KOPT-K1 (cell line): ENCODE measurements around the gene WASL.

Source experiments
- H3K27ac ChIP-seq: fragments of 200-600 bp; sonication (generic); 2 replicates; pipeline ENCODE4 v1.5.1; 2016; ENCODE audit warnings: antibody characterized with exemption, mild to moderate bottlenecking, low read depth, low read length; ENCODE audit not compliant: poor library complexity, severe bottlenecking
- H3K36me3 ChIP-seq: fragments of 200-600 bp; sonication (generic); 2 replicates; pipeline ENCODE4 v1.5.1; 2017; ENCODE audit warnings: antibody characterized with exemption, mild to moderate bottlenecking, low read length, moderate library complexity; ENCODE audit not compliant: insufficient read depth
- H3K9me3 ChIP-seq: fragments of 200-600 bp; sonication (generic); 2 replicates; pipeline ENCODE4 v1.5.1; 2017; ENCODE audit warnings: antibody characterized with exemption, low read length, mild to moderate bottlenecking; ENCODE audit not compliant: insufficient read depth, poor library complexity, severe bottlenecking

The WASL gene

GRCh38 chr7:123656544-123657303 is 92.1 kb downstream of the WASL start:
- Histone ChIP-seq H3K36me3 (no peaks in the 10 kb centered on the region), H3K27ac (no peak overlapping the region), H3K9me3 (no peaks in the 10 kb centered on the region)

GRCh38 chr7:123655614-123656013 is 93.2 kb downstream of the WASL start, which contains the start of gene LMOD2:
TSS of gene LMOD2 (plus strand) at chr7:123655866. CDS start at chr7:123655964, 98 bp downstream.
- Histone ChIP-seq H3K36me3 (no peaks in the 10 kb centered on the region), H3K9me3 (no peaks in the 10 kb centered on the region), H3K27ac (no peak within 1 kb of the TSS)

- Histone ChIP-seq H3K9me3 (no peaks in the 10 kb centered on the region), H3K36me3 (no peaks in the 10 kb centered on the region), H3K27ac (no peak overlapping the region)
Measured at GRCh38 chr7:123653162-123653561, 95.6 kb downstream of the WASL start.

GRCh38 chr7:123652406-123652805 is 96.4 kb downstream of the WASL start:
- Histone ChIP-seq H3K27ac (no peak overlapping the region), H3K9me3 (no peaks in the 10 kb centered on the region), H3K36me3 (no peaks in the 10 kb centered on the region)

- no peak overlapping the region for H3K27ac ChIP-seq
Measured at GRCh38 chr7:123650595-123650994, 98.2 kb downstream of the WASL start.

GRCh38 chr7:123649964-123650363 is 98.8 kb downstream of the WASL start:
- Histone ChIP-seq H3K36me3 (no peaks in the 10 kb centered on the region), H3K27ac (no peak overlapping the region), H3K9me3 (no peaks in the 10 kb centered on the region)

More at GRCh38 chr7:123650595-123650994, 98.2 kb downstream of the WASL start:
- Histone ChIP-seq H3K9me3 (no peaks in the 10 kb centered on the region), H3K36me3 (no peaks in the 10 kb centered on the region)

GRCh38 chr7:123647106-123647730 is 101.6 kb downstream of the WASL start:
- Histone ChIP-seq H3K27ac (no peak overlapping the region), H3K9me3 (no peaks in the 10 kb centered on the region), H3K36me3 (no peaks in the 10 kb centered on the region)

- no peak overlapping the region for H3K27ac ChIP-seq
- H3K9me3 ChIP-seq = no peaks in the 10 kb centered on the region
- H3K36me3 ChIP-seq = no peaks in the 10 kb centered on the region
Measured at GRCh38 chr7:123645516-123645915, 103.3 kb downstream of the WASL start.

- no peaks in the 10 kb centered on the region for H3K36me3 ChIP-seq
- H3K9me3 ChIP-seq = no peaks in the 10 kb centered on the region
- no peak overlapping the region for H3K27ac ChIP-seq
Measured at GRCh38 chr7:123643495-123644441, 105.0 kb downstream of the WASL start.

GRCh38 chr7:123641901-123642300 is 106.9 kb downstream of the WASL start:
- no peaks in the 10 kb centered on the region for H3K36me3 ChIP-seq
- H3K27ac ChIP-seq = no peak overlapping the region
- no peaks in the 10 kb centered on the region for H3K9me3 ChIP-seq

- no peaks in the 10 kb centered on the region for H3K36me3 ChIP-seq
- H3K27ac ChIP-seq = no peak overlapping the region
- H3K9me3 ChIP-seq = no peaks in the 10 kb centered on the region
Measured at GRCh38 chr7:123640583-123640982, 108.2 kb downstream of the WASL start.

GRCh38 chr7:123639631-123640030 is 109.2 kb downstream of the WASL start:
- no peaks in the 10 kb centered on the region for H3K36me3 ChIP-seq
- no peaks in the 10 kb centered on the region for H3K9me3 ChIP-seq
- H3K27ac ChIP-seq = no peak overlapping the region

- no peaks in the 10 kb centered on the region for H3K9me3 ChIP-seq
- no peak overlapping the region for H3K27ac ChIP-seq
- no peaks in the 10 kb centered on the region for H3K36me3 ChIP-seq
Measured at GRCh38 chr7:123637878-123638277, 110.9 kb downstream of the WASL start.

- Histone ChIP-seq H3K9me3 (no peaks in the 10 kb centered on the region), H3K36me3 (no peaks in the 10 kb centered on the region), H3K27ac (no peak overlapping the region)
Measured at GRCh38 chr7:123637203-123637602, 111.6 kb downstream of the WASL start.
